Measurements from ENCODE around the gene MS4A18.

DNA sequence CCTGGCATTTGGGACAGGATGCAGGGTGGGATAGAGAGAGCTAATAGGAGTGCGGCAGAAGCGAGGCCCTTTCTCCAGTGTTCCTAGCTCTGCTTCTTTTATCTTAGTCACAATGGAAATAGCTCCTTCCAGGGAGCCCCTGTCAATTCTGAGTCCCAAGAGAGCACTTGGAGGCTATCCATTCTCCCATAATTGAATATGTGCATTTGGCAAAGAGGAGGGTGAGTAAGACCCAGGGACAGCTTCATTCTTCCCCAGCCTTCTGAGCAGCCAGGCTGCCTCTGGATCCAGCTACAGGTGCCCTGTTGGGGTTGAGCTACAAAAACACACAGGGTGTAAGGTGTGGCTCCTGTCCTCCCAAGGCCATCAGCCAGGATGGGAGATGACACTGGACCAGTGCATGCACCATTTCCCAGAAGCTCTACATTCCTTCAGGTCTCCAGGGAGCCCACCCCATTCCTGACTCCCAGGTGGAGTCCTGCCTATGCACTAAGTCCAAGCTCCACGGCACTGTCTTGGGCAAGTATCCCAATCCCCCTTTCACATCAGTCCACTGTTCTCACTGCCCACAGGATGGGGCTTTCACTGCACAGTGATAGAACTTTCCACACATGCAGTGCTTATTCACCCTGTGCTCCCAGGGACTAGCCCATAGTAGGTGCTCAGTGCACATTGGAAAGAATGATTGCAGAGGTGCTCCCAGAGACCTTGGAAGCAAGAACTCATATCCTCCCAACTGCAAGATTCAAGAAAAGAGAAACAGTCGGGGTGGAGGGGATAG lies 66.8 kb downstream of the MS4A18 start:
- TF ChIP-seq, protein P1, sequence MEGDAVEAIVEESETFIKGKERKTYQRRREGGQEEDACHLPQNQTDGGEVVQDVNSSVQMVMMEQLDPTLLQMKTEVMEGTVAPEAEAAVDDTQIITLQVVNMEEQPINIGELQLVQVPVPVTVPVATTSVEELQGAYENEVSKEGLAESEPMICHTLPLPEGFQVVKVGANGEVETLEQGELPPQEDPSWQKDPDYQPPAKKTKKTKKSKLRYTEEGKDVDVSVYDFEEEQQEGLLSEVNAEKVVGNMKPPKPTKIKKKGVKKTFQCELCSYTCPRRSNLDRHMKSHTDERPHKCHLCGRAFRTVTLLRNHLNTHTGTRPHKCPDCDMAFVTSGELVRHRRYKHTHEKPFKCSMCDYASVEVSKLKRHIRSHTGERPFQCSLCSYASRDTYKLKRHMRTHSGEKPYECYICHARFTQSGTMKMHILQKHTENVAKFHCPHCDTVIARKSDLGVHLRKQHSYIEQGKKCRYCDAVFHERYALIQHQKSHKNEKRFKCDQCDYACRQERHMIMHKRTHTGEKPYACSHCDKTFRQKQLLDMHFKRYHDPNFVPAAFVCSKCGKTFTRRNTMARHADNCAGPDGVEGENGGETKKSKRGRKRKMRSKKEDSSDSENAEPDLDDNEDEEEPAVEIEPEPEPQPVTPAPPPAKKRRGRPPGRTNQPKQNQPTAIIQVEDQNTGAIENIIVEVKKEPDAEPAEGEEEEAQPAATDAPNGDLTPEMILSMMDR (IDR thresholded peaks at IDR 0.05; ENCODE audit: extremely low read depth in 1 of 2, insufficient read depth in 1 of 2, low read depth in 1 of 2, low read length in 2 of 2), result no peak
- TF ChIP-seq POLR2AphosphoS5 (IDR thresholded peaks at IDR 0.05; ENCODE audit: insufficient read depth, low read depth, low read length), result no peak
- no peak for TF ChIP-seq GATA2 (IDR thresholded peaks at IDR 0.05; ENCODE audit: insufficient read depth, insufficient read length, low read depth, low read length)

Data from endothelial cell of umbilical vein (primary cell).